ENCODE data around the gene PPP1R17.

Gene PPP1R17

GRCh38 chr7:31640381-31640780 lies 46.6 kb upstream of the PPP1R17 start:
- POLR2A ChIA-PET: no interaction called here
- Histone ChIP-seq H3K36me3 (ENCODE audit: control insufficient read depth in 2 of 2, insufficient read depth in 1 of 2, low read length in 2 of 2) (no peaks in the 10 kb centered on the region), H3K4me3 (ENCODE audit: low read depth, low read length) (no peak overlapping the region), H3K9me3 (ENCODE audit: control insufficient read depth, insufficient read depth, low read depth, low read length) (no peaks in the 10 kb centered on the region), H3K4me1 (ENCODE audit: control insufficient read depth, insufficient read depth, low read length) (no peaks in the 10 kb centered on the region), H3K27ac (ENCODE audit: extremely low read depth, low read depth, low read length) (no peak overlapping the region)
- CTCF ChIA-PET: interaction anchor here (0.6 to 3.5 kb wide), 2 partner anchors 163 to 506 kb away, joined by 3 to 11 read pairs; no protein-coding TSS in a partner anchor
- no peak for TF ChIP-seq ZNF658 (tag by site-specific recombination; IDR thresholded peaks at IDR 0.05)
- TF ChIP-seq ZBTB26 (tag by site-specific recombination; optimal IDR thresholded peaks at IDR 0.05): no peak
- no peak for TF ChIP-seq ZNF692 (tag by site-specific recombination; IDR thresholded peaks at IDR 0.05)
- TF ChIP-seq ZNF239 (tag by site-specific recombination; IDR thresholded peaks at IDR 0.05): no peak
- TF ChIP-seq IKZF3 (tag by site-specific recombination; IDR thresholded peaks at IDR 0.05): no peak
- TF ChIP-seq ZNF426 (tag by site-specific recombination; IDR thresholded peaks at IDR 0.05): no peak

GRCh38 chr7:31642681-31643115 lies 44.3 kb upstream of the PPP1R17 start:
- Histone ChIP-seq H3K36me3 (ENCODE audit: control insufficient read depth in 2 of 2, insufficient read depth in 1 of 2, low read length in 2 of 2) (no peaks in the 10 kb centered on the region), H3K9me3 (ENCODE audit: control insufficient read depth, insufficient read depth, low read depth, low read length) (no peaks in the 10 kb centered on the region), H3K4me1 (ENCODE audit: control insufficient read depth, insufficient read depth, low read length) (no peaks in the 10 kb centered on the region), H3K27ac (ENCODE audit: extremely low read depth, low read depth, low read length) (no peak overlapping the region), H3K4me3 (ENCODE audit: low read depth, low read length) (no peak overlapping the region)
- ChIA-PET CTCF (interaction anchor here (0.8 kb wide), 1 partner anchor 505 kb away, joined by 3 read pairs; no protein-coding TSS in a partner anchor), POLR2A (no interaction called here)
- TF ChIP-seq ZBTB21 (tag by site-specific recombination; IDR thresholded peaks at IDR 0.05): no peak
- TF ChIP-seq ZNF704 (tag by site-specific recombination; IDR thresholded peaks at IDR 0.05): no peak
- no peak for TF ChIP-seq ZNF223 (tag by site-specific recombination; IDR thresholded peaks at IDR 0.05)
- TF ChIP-seq ZNF10 (tag by site-specific recombination; IDR thresholded peaks at IDR 0.05): no peak
- no peak for TF ChIP-seq ZNF585B (tag by site-specific recombination; IDR thresholded peaks at IDR 0.05)
- no peak for TF ChIP-seq KLF16 (tag by site-specific recombination; IDR thresholded peaks at IDR 0.05)
- TF ChIP-seq ZNF658 (tag by site-specific recombination; IDR thresholded peaks at IDR 0.05): no peak
- no peak for TF ChIP-seq ZNF792 (tag by site-specific recombination; IDR thresholded peaks at IDR 0.05)
- no peak for TF ChIP-seq GLI4 (tag by site-specific recombination; IDR thresholded peaks at IDR 0.05)
- no peak for TF ChIP-seq SALL2 (tag by site-specific recombination; IDR thresholded peaks at IDR 0.05; ENCODE audit: borderline replicate concordance)
- no peak for TF ChIP-seq ZNF211 (tag by site-specific recombination; IDR thresholded peaks at IDR 0.05; ENCODE audit: low read depth)
- no peak for TF ChIP-seq ZNF843 (tag by site-specific recombination; IDR thresholded peaks at IDR 0.05)
- no peak for TF ChIP-seq ZNF580 (tag by site-specific recombination; IDR thresholded peaks at IDR 0.05)
- TF ChIP-seq SP2 (tag by site-specific recombination; IDR thresholded peaks at IDR 0.05): no peak
- TF ChIP-seq ZNF18 (tag by site-specific recombination; IDR thresholded peaks at IDR 0.05): no peak
- TF ChIP-seq OSR2 (tag by site-specific recombination; IDR thresholded peaks at IDR 0.05): no peak
- no peak for TF ChIP-seq ZNF37A (tag by site-specific recombination; IDR thresholded peaks at IDR 0.05)
- TF ChIP-seq ZNF645 (tag by site-specific recombination; IDR thresholded peaks at IDR 0.05): no peak
- no peak for TF ChIP-seq BCL6B (tag by site-specific recombination; IDR thresholded peaks at IDR 0.05)
- TF ChIP-seq ZNF362 (tag by site-specific recombination; IDR thresholded peaks at IDR 0.05): no peak

Data from HEK293 (cell line).